HEK293 (cell line): Measurements from ENCODE around the gene NAT10.

Experiments
- CTCF ChIA-PET: fragments of 350-600 bp; formaldehyde crosslinking; extraction: SDS; loops from one replicate; lab custom pipeline; 2021; ENCODE audit warnings: antibody characterized with exemption; lab: Yijun Ruan, JAX
- POLR2A ChIA-PET: fragments of 300-600 bp; formaldehyde crosslinking; extraction: SDS; loops from one replicate; lab custom pipeline; 2020; ENCODE audit warnings: antibody characterized with exemption, inconsistent platforms; lab: Yijun Ruan, JAX
- H3K27ac ChIP-seq: fragments of 200-500 bp; sonication (Bioruptor generic); 2 replicates; pipeline ENCODE4 v1.5.1; 2014; ENCODE audit warnings: low read depth, low read length, control low read depth, inconsistent platforms; ENCODE audit errors: extremely low read depth
- H3K36me3 ChIP-seq, 2 experiments: fragments of 200-500 bp in 1 of 2; sonication (Bioruptor generic) in 1 of 2; 1 replicate in 1 of 2; 2 replicates in 1 of 2; pipeline ENCODE4 v1.5.1; 2014 to 2017; ENCODE audit warnings: inconsistent platforms in 2 of 2, low read length in 2 of 2; ENCODE audit not compliant: control insufficient read depth in 2 of 2, insufficient read depth in 1 of 2
- H3K4me1 ChIP-seq: fragments of 200-500 bp; sonication (Bioruptor generic); 2 replicates; pipeline ENCODE4 v1.5.1; 2014; ENCODE audit warnings: mild to moderate bottlenecking, low read length, inconsistent platforms; ENCODE audit not compliant: control insufficient read depth, insufficient read depth
- H3K4me3 ChIP-seq: 2 replicates; pipeline ENCODE4 v1.5.1; 2011; ENCODE audit warnings: low read depth, mild to moderate bottlenecking, control low read depth, low read length, moderate library complexity
- H3K9me3 ChIP-seq: fragments of 200-500 bp; sonication (Bioruptor generic); 2 replicates; pipeline ENCODE4 v1.5.1; 2014; ENCODE audit warnings: low read depth, low read length, inconsistent platforms; ENCODE audit not compliant: control insufficient read depth, insufficient read depth
- ELK4 ChIP-seq: IDR thresholded peaks from 2 replicates; pipeline ENCODE4 v1.6.1; 2011; ENCODE audit warnings: mild to moderate bottlenecking, low read depth, low read length, borderline replicate concordance
- HOXD13 ChIP-seq: sonication (generic); formaldehyde crosslinking; IDR thresholded peaks from 2 replicates; pipeline ENCODE4 v1.8.0; 2022; ENCODE audit warnings: missing genetic modification reagents, borderline replicate concordance
- KLF1 ChIP-seq: fragments of 450-650 bp; formaldehyde crosslinking; IDR thresholded peaks from 2 replicates; pipeline ENCODE4 v1.5.1; 2016; ENCODE audit warnings: missing biosample characterization, missing genetic modification characterization
- KLF16 ChIP-seq: fragments of 450-650 bp; formaldehyde crosslinking; IDR thresholded peaks from 2 replicates; pipeline ENCODE4 v1.5.1; 2017; ENCODE audit warnings: missing biosample characterization, missing genetic modification characterization
- KLF8 ChIP-seq: fragments of 450-650 bp; formaldehyde crosslinking; IDR thresholded peaks from 2 replicates; pipeline ENCODE4 v1.5.1; 2016; ENCODE audit warnings: missing biosample characterization, missing genetic modification characterization
- ZBTB26 ChIP-seq: fragments of 450-650 bp; formaldehyde crosslinking; optimal IDR thresholded peaks from 2 replicates; pipeline ENCODE3; 2016; ENCODE audit warnings: missing biosample characterization, mild to moderate bottlenecking, missing genetic modification characterization
- ZNF2 ChIP-seq: fragments of 450-650 bp; formaldehyde crosslinking; IDR thresholded peaks from 2 replicates; pipeline ENCODE4 v1.5.1; 2016; ENCODE audit warnings: missing biosample characterization, missing genetic modification characterization
- ZNF214 ChIP-seq: fragments of 450-650 bp; formaldehyde crosslinking; IDR thresholded peaks from 2 replicates; pipeline ENCODE4 v1.5.1; 2017; ENCODE audit warnings: missing biosample characterization, mild to moderate bottlenecking, missing genetic modification characterization, borderline replicate concordance
- ZNF280C ChIP-seq: fragments of 450-650 bp; formaldehyde crosslinking; IDR thresholded peaks from 2 replicates; pipeline ENCODE4 v1.5.1; 2016; ENCODE audit warnings: missing biosample characterization, missing genetic modification characterization
- ZNF302 ChIP-seq: fragments of 450-650 bp; formaldehyde crosslinking; IDR thresholded peaks from 2 replicates; pipeline ENCODE4 v1.5.1; 2016; ENCODE audit warnings: missing biosample characterization, missing genetic modification characterization, low read depth
- ZNF324 ChIP-seq: fragments of 450-650 bp; formaldehyde crosslinking; IDR thresholded peaks from 2 replicates; pipeline ENCODE4 v1.5.1; 2016; ENCODE audit warnings: missing biosample characterization, missing genetic modification characterization
- ZNF341 ChIP-seq: fragments of 450-650 bp; formaldehyde crosslinking; IDR thresholded peaks from 2 replicates; pipeline ENCODE4; 2016; ENCODE audit warnings: low read depth, missing biosample characterization, missing genetic modification characterization
- ZNF362 ChIP-seq: fragments of 450-650 bp; formaldehyde crosslinking; IDR thresholded peaks from 2 replicates; pipeline ENCODE4 v1.5.1; 2016; ENCODE audit warnings: missing biosample characterization, missing genetic modification characterization
- ZNF37A ChIP-seq: fragments of 450-650 bp; IDR thresholded peaks from 2 replicates; pipeline ENCODE4 v1.5.1; 2018; ENCODE audit warnings: missing biosample characterization, missing genetic modification characterization
- ZNF404 ChIP-seq: fragments of 450-650 bp; formaldehyde crosslinking; IDR thresholded peaks from 2 replicates; pipeline ENCODE4 v1.5.1; 2017; ENCODE audit warnings: missing biosample characterization, missing genetic modification characterization
- ZNF416 ChIP-seq: fragments of 450-650 bp; formaldehyde crosslinking; IDR thresholded peaks from 2 replicates; pipeline ENCODE4 v1.5.1; 2016; ENCODE audit warnings: missing biosample characterization, missing genetic modification characterization
- ZNF433 ChIP-seq: fragments of 450-650 bp; formaldehyde crosslinking; IDR thresholded peaks from 2 replicates; pipeline ENCODE4 v1.5.1; 2016; ENCODE audit warnings: missing biosample characterization, missing genetic modification characterization, low read depth
- ZNF530 ChIP-seq: fragments of 450-650 bp; formaldehyde crosslinking; IDR thresholded peaks from 2 replicates; pipeline ENCODE4 v1.5.1; 2016; ENCODE audit warnings: low read depth, missing biosample characterization, missing genetic modification characterization
- ZNF549 ChIP-seq: fragments of 450-650 bp; IDR thresholded peaks from 2 replicates; pipeline ENCODE4 v1.5.1; 2018; ENCODE audit warnings: missing biosample characterization, missing genetic modification characterization, mild to moderate bottlenecking, inconsistent platforms, moderate library complexity
- ZNF555 ChIP-seq: fragments of 450-650 bp; formaldehyde crosslinking; conservative IDR thresholded peaks from 2 replicates; pipeline ENCODE4 v1.5.1; 2017; ENCODE audit warnings: missing biosample characterization, mild to moderate bottlenecking, missing genetic modification characterization, inconsistent platforms
- ZNF600 ChIP-seq: fragments of 450-650 bp; formaldehyde crosslinking; IDR thresholded peaks from 2 replicates; pipeline ENCODE4 v1.5.1; 2016; ENCODE audit warnings: missing biosample characterization, missing genetic modification characterization
- ZNF701 ChIP-seq: fragments of 450-650 bp; formaldehyde crosslinking; IDR thresholded peaks from 2 replicates; pipeline ENCODE4 v1.5.1; 2016; ENCODE audit warnings: missing biosample characterization, missing genetic modification characterization
- ZXDB ChIP-seq: fragments of 450-650 bp; formaldehyde crosslinking; IDR thresholded peaks from 2 replicates; pipeline ENCODE4 v1.5.1; 2016; ENCODE audit warnings: missing biosample characterization, missing genetic modification characterization
- TF ChIP-seq, protein P1 (sequence below): sonication (generic); formaldehyde crosslinking; IDR thresholded peaks from 2 replicates; pipeline ENCODE4 v1.8.1; 2022; ENCODE audit warnings: mild to moderate bottlenecking, moderate library complexity, missing genetic modification reagents
- TF ChIP-seq, protein P2 (sequence below): fragments of 450-650 bp; formaldehyde crosslinking; IDR thresholded peaks from 2 replicates; pipeline ENCODE4 v1.5.1; 2016; ENCODE audit warnings: missing biosample characterization, missing genetic modification characterization

The NAT10 gene

DNA sequence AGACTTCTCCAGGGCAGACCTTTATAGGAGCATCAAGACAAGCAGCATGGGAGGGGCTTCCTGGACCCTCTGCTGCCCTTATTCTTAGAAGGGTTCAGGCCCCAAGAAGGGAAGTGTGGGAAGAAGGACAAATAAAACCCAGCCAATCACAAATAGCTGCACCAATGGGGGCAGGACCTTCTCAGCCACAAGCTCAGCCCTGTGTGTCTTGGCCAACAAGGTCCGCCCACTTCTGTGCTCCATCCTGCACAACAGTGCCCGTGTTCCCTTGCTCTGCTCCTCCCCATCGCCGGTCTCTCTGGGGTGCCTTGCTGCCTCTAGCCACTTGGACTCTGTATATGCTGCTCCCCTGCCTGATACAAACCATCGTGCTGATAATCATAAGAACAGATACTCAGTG is 86.1 kb downstream of the NAT10 start:
- no peak for TF ChIP-seq ZXDB (tag by site-specific recombination)
- no peak for TF ChIP-seq ZNF302 (tag by site-specific recombination)
- TF ChIP-seq ZNF362 (tag by site-specific recombination): no peak
- TF ChIP-seq ZNF416 (tag by site-specific recombination): no peak
- no peak for TF ChIP-seq ZNF404
- TF ChIP-seq KLF1 (tag by site-specific recombination): no peak
- no peak for TF ChIP-seq KLF16 (tag by site-specific recombination)
- TF ChIP-seq ZNF549: no peak
- no peak for TF ChIP-seq ZNF530 (tag by site-specific recombination)
- TF ChIP-seq ZNF37A (tag by site-specific recombination): no peak
- TF ChIP-seq ZNF2: no peak
- no peak for TF ChIP-seq KLF8 (tag by site-specific recombination)
- TF ChIP-seq, protein P1, sequence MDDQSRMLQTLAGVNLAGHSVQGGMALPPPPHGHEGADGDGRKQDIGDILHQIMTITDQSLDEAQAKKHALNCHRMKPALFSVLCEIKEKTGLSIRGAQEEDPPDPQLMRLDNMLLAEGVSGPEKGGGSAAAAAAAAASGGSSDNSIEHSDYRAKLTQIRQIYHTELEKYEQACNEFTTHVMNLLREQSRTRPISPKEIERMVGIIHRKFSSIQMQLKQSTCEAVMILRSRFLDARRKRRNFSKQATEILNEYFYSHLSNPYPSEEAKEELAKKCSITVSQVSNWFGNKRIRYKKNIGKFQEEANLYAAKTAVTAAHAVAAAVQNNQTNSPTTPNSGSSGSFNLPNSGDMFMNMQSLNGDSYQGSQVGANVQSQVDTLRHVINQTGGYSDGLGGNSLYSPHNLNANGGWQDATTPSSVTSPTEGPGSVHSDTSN: no peak
- no peak for TF ChIP-seq ZNF214 (tag by site-specific recombination)
- TF ChIP-seq HOXD13: no peak
- H3K4me3 ChIP-seq: no peak overlapping the region
- no peaks in the 10 kb centered on the region for H3K9me3 ChIP-seq
- no peak overlapping the region for H3K27ac ChIP-seq
- H3K4me1 ChIP-seq: no peaks in the 10 kb centered on the region
- POLR2A ChIA-PET: no interaction called here
- H3K36me3 ChIP-seq: no peaks in the 10 kb centered on the region
- CTCF ChIA-PET: no interaction called here

DNA sequence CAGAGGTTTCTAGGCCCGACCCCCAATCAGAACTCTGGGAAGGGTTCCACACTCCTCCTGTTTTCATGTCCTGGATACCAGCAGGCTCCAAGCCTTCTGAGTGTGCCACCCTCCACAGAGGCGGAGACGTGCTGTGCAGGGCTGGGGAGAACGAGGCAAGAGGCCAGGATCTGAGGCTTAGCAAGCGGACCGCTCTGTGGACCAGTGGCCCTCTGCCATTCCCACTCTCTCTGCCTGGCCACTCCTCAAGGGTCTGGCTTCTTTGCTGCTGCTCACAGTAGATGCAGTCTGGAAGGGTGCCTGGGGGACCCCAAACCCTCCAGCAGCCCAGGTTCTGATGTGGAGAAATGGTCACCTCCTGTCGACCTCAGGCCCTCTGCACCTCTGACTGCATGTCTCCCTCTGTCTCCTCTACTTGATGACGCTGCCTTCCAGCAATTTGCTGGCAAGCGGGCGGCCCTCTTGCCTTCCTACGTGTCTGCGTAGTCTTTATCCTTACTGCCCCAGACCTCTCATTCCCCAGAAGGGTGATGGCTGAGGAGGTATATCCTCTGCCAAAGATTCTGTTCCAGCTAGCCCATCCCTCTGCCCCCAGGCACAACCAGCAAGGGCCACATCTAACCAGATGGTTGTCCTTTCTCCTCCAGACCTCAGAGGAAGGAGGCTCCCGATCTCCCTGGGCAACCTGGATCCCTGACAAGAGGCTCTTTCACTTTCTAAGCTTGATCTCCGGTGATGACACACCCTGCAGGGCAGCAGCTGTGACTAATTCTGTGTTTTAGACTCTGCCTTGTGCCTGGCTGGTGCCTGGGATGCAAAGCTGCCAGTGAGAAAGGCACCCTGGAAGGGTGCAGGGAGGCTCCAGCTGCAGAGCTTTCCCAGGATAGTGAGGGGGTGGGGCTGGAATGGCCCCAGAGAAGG is 87.3 kb downstream of the NAT10 start:
- H3K4me3 ChIP-seq: no peak overlapping the region
- ChIA-PET POLR2A (no interaction called here), CTCF (interaction anchor here (0.6 to 0.7 kb wide), 2 partner anchors 61 to 107 kb away, joined by 3 read pairs; no protein-coding TSS in a partner anchor)
- H3K9me3 ChIP-seq: no peaks in the 10 kb centered on the region
- H3K4me1 ChIP-seq: no peaks in the 10 kb centered on the region
- H3K27ac ChIP-seq: no peak overlapping the region
- peaks cover 0 to 5% of the 10 kb centered on the region in 2 experiments; a peak in 1 of 3 replicates for H3K36me3 ChIP-seq
- TF ChIP-seq ZNF280C (tag by site-specific recombination) (no peak), ELK4 (no peak), ZNF341 (tag by site-specific recombination) (0 out of 2 replicates have a peak, but pooled peaks have one; percentile 26), ZNF701 (tag by site-specific recombination) (no peak), ZNF555 (no peak), ZNF433 (tag by site-specific recombination) (no peak), ZNF600 (tag by site-specific recombination) (no peak), ZNF324 (tag by site-specific recombination) (no peak), ZBTB26 (tag by site-specific recombination) (no peak)
- TF ChIP-seq, protein P2, sequence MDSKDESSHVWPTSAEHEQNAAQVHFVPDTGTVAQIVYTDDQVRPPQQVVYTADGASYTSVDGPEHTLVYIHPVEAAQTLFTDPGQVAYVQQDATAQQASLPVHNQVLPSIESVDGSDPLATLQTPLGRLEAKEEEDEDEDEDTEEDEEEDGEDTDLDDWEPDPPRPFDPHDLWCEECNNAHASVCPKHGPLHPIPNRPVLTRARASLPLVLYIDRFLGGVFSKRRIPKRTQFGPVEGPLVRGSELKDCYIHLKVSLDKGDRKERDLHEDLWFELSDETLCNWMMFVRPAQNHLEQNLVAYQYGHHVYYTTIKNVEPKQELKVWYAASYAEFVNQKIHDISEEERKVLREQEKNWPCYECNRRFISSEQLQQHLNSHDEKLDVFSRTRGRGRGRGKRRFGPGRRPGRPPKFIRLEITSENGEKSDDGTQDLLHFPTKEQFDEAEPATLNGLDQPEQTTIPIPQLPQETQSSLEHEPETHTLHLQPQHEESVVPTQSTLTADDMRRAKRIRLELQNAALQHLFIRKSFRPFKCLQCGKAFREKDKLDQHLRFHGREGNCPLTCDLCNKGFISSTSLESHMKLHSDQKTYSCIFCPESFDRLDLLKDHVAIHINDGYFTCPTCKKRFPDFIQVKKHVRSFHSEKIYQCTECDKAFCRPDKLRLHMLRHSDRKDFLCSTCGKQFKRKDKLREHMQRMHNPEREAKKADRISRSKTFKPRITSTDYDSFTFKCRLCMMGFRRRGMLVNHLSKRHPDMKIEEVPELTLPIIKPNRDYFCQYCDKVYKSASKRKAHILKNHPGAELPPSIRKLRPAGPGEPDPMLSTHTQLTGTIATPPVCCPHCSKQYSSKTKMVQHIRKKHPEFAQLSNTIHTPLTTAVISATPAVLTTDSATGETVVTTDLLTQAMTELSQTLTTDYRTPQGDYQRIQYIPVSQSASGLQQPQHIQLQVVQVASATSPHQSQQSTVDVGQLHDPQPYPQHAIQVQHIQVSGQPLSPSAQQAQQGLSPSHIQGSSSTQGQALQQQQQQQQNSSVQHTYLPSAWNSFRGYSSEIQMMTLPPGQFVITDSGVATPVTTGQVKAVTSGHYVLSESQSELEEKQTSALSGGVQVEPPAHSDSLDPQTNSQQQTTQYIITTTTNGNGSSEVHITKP (tag by site-specific recombination): no peak
